Activated CD8-positive, alpha-beta T cell treated with anti-CD3 and anti-CD28 coated beads, Interleukin-2, amount 10 ng/mL, durations not matched to agents 7 days and 5 days (primary cell): ENCODE measurements around the gene CAND2. TPM values are rescaled to one million over a fixed set of nuclear protein-coding genes. Genes with fewer than 3 reads are reported as not detected.
"Not testable (repeated sequence)": the region's sequence is repeated elsewhere in the genome, so short reads cannot be mapped to it uniquely, and the experiment has no call there.

Experiments used
- ATAC-seq: fragments of 150-1000 bp; cut with Tn5 transposase; one replicate; pipeline ENCODE4 v1.10.0; 2021; ENCODE audit warnings: moderate library complexity
- CTCF ChIA-PET: fragments of 350-600 bp; sonication (Branson Sonifier 250); formaldehyde crosslinking; loops from one replicate; lab custom pipeline; 2021; ENCODE audit warnings: antibody characterized with exemption; lab: Charles Lee
- POLR2A ChIA-PET: fragments of 350-600 bp; sonication (Branson Sonifier 250); formaldehyde crosslinking; loops from one replicate; lab custom pipeline; 2021; ENCODE audit warnings: antibody characterized with exemption; lab: Charles Lee
- DNase-seq: peaks from one replicate; pipeline ENCODE4 v3.0.0-alpha.2; 2020
- H3K27ac Mint-ChIP-seq: one replicate; pipeline ENCODE4 v1.8.0; 2021; ENCODE audit warnings: mild to moderate bottlenecking, mixed read lengths
- H3K27me3 Mint-ChIP-seq: one replicate; pipeline ENCODE4 v1.8.0; 2021; ENCODE audit warnings: low read depth, mixed read lengths
- H3K36me3 Mint-ChIP-seq: one replicate; pipeline ENCODE4 v1.8.0; 2021; ENCODE audit warnings: low read depth, mixed read lengths
- H3K4me1 Mint-ChIP-seq: one replicate; pipeline ENCODE4 v1.8.0; 2021; ENCODE audit warnings: low read depth, mixed read lengths
- H3K4me3 Mint-ChIP-seq: one replicate; pipeline ENCODE4 v1.8.0; 2021; ENCODE audit warnings: mild to moderate bottlenecking, mixed read lengths
- H3K9me3 Mint-ChIP-seq: one replicate; pipeline ENCODE4 v1.8.0; 2022; ENCODE audit warnings: mixed read lengths; ENCODE audit not compliant: insufficient read depth
- total RNA-seq, 2 experiments: library from RNA; stranded (reverse); gene quantifications; one replicate each; pipeline ENCODE4 v1.2.3, GENCODE V29; 2021

CAND2 gene
- total RNA-seq, 2 experiments from 2014 or later = 0.31 to 0.53 TPM

GRCh38 chr3:12842469-12842868 is 46.0 kb downstream of the CAND2 start:
- ATAC-seq = no peak
- POLR2A ChIA-PET = interaction anchor here (1.2 to 1.3 kb wide), 2 partner anchors 12 to 25 kb away, joined by 3 to 4 read pairs; no protein-coding TSS in a partner anchor
- H3K36me3 Mint-ChIP-seq = peaks cover 37% of the 10 kb centered on the region
- H3K27me3 Mint-ChIP-seq = peaks cover 2% of the 10 kb centered on the region
- no peaks in the 10 kb centered on the region for H3K9me3 Mint-ChIP-seq
- H3K27ac Mint-ChIP-seq = no peak overlapping the region
- no peak for DNase-seq
- H3K4me1 Mint-ChIP-seq = peaks cover 39% of the 10 kb centered on the region
- CTCF ChIA-PET = interaction anchor here (0.8 to 3.1 kb wide), 18 partner anchors 9 to 136 kb away, joined by 3 to 22 read pairs (median 7); no protein-coding TSS in a partner anchor
- H3K4me3 Mint-ChIP-seq = no peak overlapping the region

- POLR2A ChIA-PET = interaction anchor here (0.7 kb wide), 1 partner anchor 9 kb away, joined by 3 read pairs; no protein-coding TSS in a partner anchor
- peaks cover 6% of the 10 kb centered on the region for H3K4me1 Mint-ChIP-seq
Observed at GRCh38 chr3:12845811-12846210, 49.3 kb downstream of the CAND2 start.

GRCh38 chr3:12852201-12852600 is 55.7 kb downstream of the CAND2 start:
- H3K4me1 Mint-ChIP-seq = no peaks in the 10 kb centered on the region
- H3K27me3 Mint-ChIP-seq = peaks cover 23% of the 10 kb centered on the region
- no peaks in the 10 kb centered on the region for H3K9me3 Mint-ChIP-seq
- H3K36me3 Mint-ChIP-seq = no peaks in the 10 kb centered on the region
- DNase-seq (no peak), ATAC-seq (no peak)
- ChIA-PET POLR2A (no interaction called here), CTCF (interaction anchor here (1.9 kb wide), 1 partner anchor 10 kb away, joined by 11 read pairs; the partner anchor contains the start of gene RPL32)
- no peak overlapping the region for H3K4me3 Mint-ChIP-seq
- no peak overlapping the region for H3K27ac Mint-ChIP-seq

More at GRCh38 chr3:12845811-12846210, 49.3 kb downstream of the CAND2 start:
- H3K27ac Mint-ChIP-seq = no peak overlapping the region
- no peaks in the 10 kb centered on the region for H3K9me3 Mint-ChIP-seq
- H3K27me3 Mint-ChIP-seq = peaks cover 2% of the 10 kb centered on the region
- CTCF ChIA-PET = interaction anchor here (1.3 kb wide), 1 partner anchor 46 kb away, joined by 4 read pairs; no protein-coding TSS in a partner anchor
- H3K36me3 Mint-ChIP-seq = peaks cover 4% of the 10 kb centered on the region
- H3K4me3 Mint-ChIP-seq = no peak overlapping the region
- DNase-seq = no peak
- ATAC-seq = no peak

- H3K4me1 Mint-ChIP-seq, ATAC-seq, H3K4me3 Mint-ChIP-seq, CTCF ChIA-PET, H3K9me3 Mint-ChIP-seq, H3K36me3 Mint-ChIP-seq, DNase-seq, H3K27ac Mint-ChIP-seq: not testable (repeated sequence)
- H3K27me3 Mint-ChIP-seq = peaks cover 25% of the 10 kb centered on the region
- POLR2A ChIA-PET = interaction anchor here (0.7 kb wide), 1 partner anchor 9 kb away, joined by 3 read pairs; no protein-coding TSS in a partner anchor
Observed at GRCh38 chr3:12853847-12854246, 57.4 kb downstream of the CAND2 start.

GRCh38 chr3:12854565-12854964 is 58.1 kb downstream of the CAND2 start:
- Mint-ChIP-seq H3K4me3 (no peak overlapping the region), H3K9me3 (no peaks in the 10 kb centered on the region), H3K4me1 (no peaks in the 10 kb centered on the region), H3K36me3 (no peaks in the 10 kb centered on the region), H3K27ac (no peak overlapping the region), H3K27me3 (peaks cover 25% of the 10 kb centered on the region)
- ChIA-PET CTCF (no interaction called here), POLR2A (interaction anchor here (0.7 kb wide), 1 partner anchor 8 kb away, joined by 3 read pairs; no protein-coding TSS in a partner anchor)
- DNase-seq = no peak
- ATAC-seq = no peak

- Mint-ChIP-seq H3K9me3 (no peaks in the 10 kb centered on the region), H3K27me3 (peaks cover 25% of the 10 kb centered on the region), H3K4me1 (no peaks in the 10 kb centered on the region), H3K36me3 (no peaks in the 10 kb centered on the region), H3K27ac (no peak overlapping the region), H3K4me3 (no peak overlapping the region)
- DNase-seq = no peak
- POLR2A ChIA-PET = no interaction called here
- ATAC-seq = no peak
- CTCF ChIA-PET = interaction anchor here (1.0 to 2.8 kb wide), 2 partner anchors 15 to 35 kb away, joined by 3 to 6 read pairs; partner anchors contain the start of gene RPL32
Observed at GRCh38 chr3:12856626-12857025, 60.1 kb downstream of the CAND2 start.

GRCh38 chr3:12859840-12860239 is 63.4 kb downstream of the CAND2 start:
- CTCF ChIA-PET = interaction anchor here (1.1 kb wide), 1 partner anchor 18 kb away, joined by 4 read pairs; the partner anchor contains the start of gene RPL32
- POLR2A ChIA-PET = no interaction called here

GRCh38 chr3:12861611-12862010 is 65.1 kb downstream of the CAND2 start:
- ChIA-PET POLR2A (no interaction called here), CTCF (no interaction called here)
- H3K27ac Mint-ChIP-seq = no peak overlapping the region
- ATAC-seq (no peak), DNase-seq (no peak)
- no peaks in the 10 kb centered on the region for H3K4me1 Mint-ChIP-seq
- no peaks in the 10 kb centered on the region for H3K36me3 Mint-ChIP-seq
- H3K27me3 Mint-ChIP-seq = peaks cover 13% of the 10 kb centered on the region
- no peak overlapping the region for H3K4me3 Mint-ChIP-seq
- no peaks in the 10 kb centered on the region for H3K9me3 Mint-ChIP-seq

More at GRCh38 chr3:12859840-12860239, 63.4 kb downstream of the CAND2 start:
- no peak for ATAC-seq
- no peak for DNase-seq
- Mint-ChIP-seq H3K27me3 (peaks cover 12% of the 10 kb centered on the region), H3K4me3 (no peak overlapping the region), H3K27ac (no peak overlapping the region), H3K4me1 (no peaks in the 10 kb centered on the region), H3K36me3 (no peaks in the 10 kb centered on the region), H3K9me3 (no peaks in the 10 kb centered on the region)

- Mint-ChIP-seq H3K4me1 (no peaks in the 10 kb centered on the region), H3K27me3 (peaks cover 13% of the 10 kb centered on the region), H3K9me3 (no peaks in the 10 kb centered on the region), H3K27ac (no peak overlapping the region), H3K36me3 (no peaks in the 10 kb centered on the region), H3K4me3 (no peak overlapping the region)
- ATAC-seq = no peak
- CTCF ChIA-PET = interaction anchor here (1.2 to 2.1 kb wide), 2 partner anchors 20 to 29 kb away, joined by 4 to 6 read pairs; no protein-coding TSS in a partner anchor
- DNase-seq = no peak
- POLR2A ChIA-PET = interaction anchor here (0.9 kb wide), 1 partner anchor 8 kb away, joined by 3 read pairs; no protein-coding TSS in a partner anchor
Observed at GRCh38 chr3:12862387-12862786, 65.9 kb downstream of the CAND2 start.

- Mint-ChIP-seq H3K36me3 (no peaks in the 10 kb centered on the region), H3K4me1 (peaks cover 16% of the 10 kb centered on the region), H3K9me3 (no peaks in the 10 kb centered on the region), H3K27ac (no peak overlapping the region), H3K27me3 (peaks cover 22% of the 10 kb centered on the region), H3K4me3 (no peak overlapping the region)
- ChIA-PET POLR2A (no interaction called here), CTCF (interaction anchor here (1.3 kb wide), 1 partner anchor 120 kb away, joined by 3 read pairs; no protein-coding TSS in a partner anchor)
- DNase-seq (no peak), ATAC-seq (no peak)
Observed at GRCh38 chr3:12865271-12865670, 68.8 kb downstream of the CAND2 start.

GRCh38 chr3:12866836-12867235 is 70.4 kb downstream of the CAND2 start:
- H3K27ac Mint-ChIP-seq = no peak overlapping the region
- H3K9me3 Mint-ChIP-seq = no peaks in the 10 kb centered on the region
- no peaks in the 10 kb centered on the region for H3K36me3 Mint-ChIP-seq
- ChIA-PET POLR2A (no interaction called here), CTCF (interaction anchor here (1.4 to 2.6 kb wide), 2 partner anchors 117 to 128 kb away, joined by 3 to 14 read pairs; no protein-coding TSS in a partner anchor)
- no peak for DNase-seq
- H3K27me3 Mint-ChIP-seq = peaks cover 25% of the 10 kb centered on the region
- no peak for ATAC-seq
- H3K4me1 Mint-ChIP-seq = peaks cover 22% of the 10 kb centered on the region
- no peak overlapping the region for H3K4me3 Mint-ChIP-seq
